HepG2 (cell line): ENCODE results near the gene CDC20B. TPM values are rescaled to one million over a fixed set of nuclear protein-coding genes. Genes with fewer than 3 reads are reported as not detected.

Experiments used
- ATAC-seq: fragments of 200-7000 bp; cut with Tn5 transposase; 3 replicates; pipeline ENCODE4 v1.9.1; 2020; ENCODE audit warnings: mild to moderate bottlenecking, moderate library complexity
- BruUV-seq: library from RNA; stranded (reverse); fragments of 400-500 nt; replicated peaks from 2 replicates; lab custom pipeline; 2021; lab: Mats Ljungman, UMichigan
- CTCF ChIA-PET: fragments of 300-600 bp; formaldehyde crosslinking; extraction: SDS; loops from one replicate; lab custom pipeline; 2021; ENCODE audit warnings: low total read pairs, inconsistent platforms, low intra/inter-chr PET ratio; lab: Yijun Ruan, JAX
- POLR2A ChIA-PET: fragments of 350-600 bp; sonication (Branson Sonifier 250); formaldehyde crosslinking; loops from one replicate; lab custom pipeline; 2020; ENCODE audit warnings: antibody characterized with exemption, inconsistent platforms; lab: Yijun Ruan, JAX
- DNase-seq: peaks from one replicate; pipeline ENCODE4 v3.0.0-alpha.2; 2015; ENCODE audit warnings: low spot score
- FAIRE-seq: peaks from 3 replicates; lab custom pipeline; 2011; peaks lifted over from hg19 to GRCh38; lab: Jason Lieb, UNC
- H2AFZ ChIP-seq: one replicate; pipeline ENCODE4 v1.6.1; 2011; ENCODE audit warnings: low read length, inconsistent platforms
- H3K27ac ChIP-seq: fragments of 300-600 bp; 3 replicates; pipeline ENCODE4 v1.8.0; 2011; ENCODE audit warnings: mixed run types, mild to moderate bottlenecking, mixed read lengths, low read length, inconsistent platforms; ENCODE audit not compliant: insufficient read depth; ENCODE audit errors: extremely low read length
- H3K27me3 ChIP-seq, 2 experiments: fragments of 200-600 bp in 1 of 2; 2 replicates in 1 of 2; 3 replicates in 1 of 2; pipeline versions ENCODE4 v1.6.0 to v1.8.0; 2011; ENCODE audit warnings: low read length in 2 of 2, mild to moderate bottlenecking in 2 of 2, moderate library complexity in 2 of 2, inconsistent platforms in 1 of 2; ENCODE audit not compliant: insufficient read depth in 2 of 2, control insufficient read depth in 1 of 2
- H3K36me3 ChIP-seq, 2 experiments: fragments of 200-600 bp in 1 of 2; replicated peaks in 1 of 2; 2 replicates in 1 of 2; 3 replicates in 1 of 2; pipeline versions ENCODE4 v1.5.1 to v1.8.0; 2011; ENCODE audit warnings: low read length in 2 of 2, inconsistent platforms in 1 of 2; ENCODE audit not compliant: insufficient read depth in 2 of 2, control insufficient read depth in 1 of 2
- H3K4me1 ChIP-seq: 2 replicates; pipeline ENCODE4 v1.5.1; 2012; ENCODE audit warnings: low read length, inconsistent platforms; ENCODE audit not compliant: insufficient read depth
- H3K4me2 ChIP-seq: 2 replicates; pipeline ENCODE4 v1.6.0; 2011; ENCODE audit warnings: low read depth, low read length, inconsistent platforms
- H3K4me3 ChIP-seq, 3 experiments: fragments of 200-600 bp in 1 of 3; sonication (generic), shearing (Covaris generic) in 1 of 3; replicated peaks in 1 of 3; 2 replicates each; pipeline ENCODE4 v1.5.1; 2011 to 2016; ENCODE audit warnings: low read length in 3 of 3, inconsistent platforms in 2 of 3, low read depth in 2 of 3, mild to moderate bottlenecking in 2 of 3, control low read depth in 1 of 3, mixed read lengths in 1 of 3; ENCODE audit not compliant: insufficient read depth in 1 of 3
- H3K79me2 ChIP-seq: one replicate; pipeline ENCODE4 v1.6.1; 2011; ENCODE audit warnings: low read length, inconsistent platforms; ENCODE audit not compliant: insufficient read depth
- H3K9ac ChIP-seq: 2 replicates; pipeline ENCODE4 v1.6.0; 2011; ENCODE audit warnings: mild to moderate bottlenecking, low read depth, low read length, inconsistent platforms; ENCODE audit not compliant: insufficient read depth
- H3K9me3 ChIP-seq: 2 replicates; pipeline ENCODE4 v1.5.1; 2012; ENCODE audit warnings: mild to moderate bottlenecking, low read length
- H4K20me1 ChIP-seq: 2 replicates; pipeline ENCODE4 v1.6.0; 2011; ENCODE audit warnings: inconsistent platforms, mild to moderate bottlenecking, low read length, moderate library complexity; ENCODE audit not compliant: insufficient read depth
- AGO1 ChIP-seq: fragments of 200-400 bp; formaldehyde crosslinking; IDR thresholded peaks from 2 replicates; pipeline ENCODE4 v1.6.1; 2017; ENCODE audit warnings: mild to moderate bottlenecking, low read depth, low read length, moderate library complexity; ENCODE audit not compliant: poor library complexity, severe bottlenecking
- HIVEP1 ChIP-seq: sonication (generic); formaldehyde crosslinking; IDR thresholded peaks from 2 replicates; pipeline ENCODE4 v1.4.0; 2020; ENCODE audit warnings: mild to moderate bottlenecking, missing genetic modification reagents
- KDM1A ChIP-seq: IDR thresholded peaks from 2 replicates; pipeline ENCODE4 v1.6.1; 2016; ENCODE audit warnings: missing compliant biosample characterization
- NKX3-1 ChIP-seq: sonication (generic); formaldehyde crosslinking; IDR thresholded peaks from 2 replicates; pipeline ENCODE4 v1.5.0; 2020; ENCODE audit warnings: missing genetic modification reagents
- RAD21 ChIP-seq: fragments of 450-650 bp; formaldehyde crosslinking; IDR thresholded peaks from 2 replicates; pipeline ENCODE4 v1.5.0; 2020; ENCODE audit warnings: mild to moderate bottlenecking
- RFXANK ChIP-seq: IDR thresholded peaks from 2 replicates; pipeline ENCODE4 v1.6.1; 2016
- SIX1 ChIP-seq: sonication (generic); formaldehyde crosslinking; IDR thresholded peaks from 2 replicates; pipeline ENCODE4 v1.4.0; 2020; ENCODE audit warnings: missing genetic modification reagents, borderline replicate concordance
- SIX4 ChIP-seq: sonication (generic); formaldehyde crosslinking; IDR thresholded peaks from 2 replicates; pipeline ENCODE4 v1.4.0; 2020; ENCODE audit warnings: missing genetic modification reagents
- SNRNP70 ChIP-seq: fragments of 200-400 bp; formaldehyde crosslinking; IDR thresholded peaks from 2 replicates; pipeline ENCODE4 v1.6.1; 2017; ENCODE audit warnings: mild to moderate bottlenecking, low read depth, low read length, moderate library complexity
- STAG1 ChIP-seq: sonication (generic); formaldehyde crosslinking; IDR thresholded peaks from 2 replicates; pipeline ENCODE4 v1.4.0; 2020; ENCODE audit warnings: missing genetic modification reagents
- TEAD3 ChIP-seq: optimal IDR thresholded peaks from 2 replicates; pipeline ENCODE3; 2016; ENCODE audit warnings: borderline replicate concordance
- ZNF282 ChIP-seq: fragments of 450-650 bp; IDR thresholded peaks from 2 replicates; pipeline ENCODE4 v1.6.1; 2018; ENCODE audit not compliant: partially characterized antibody
- ZNF446 ChIP-seq: sonication (generic); formaldehyde crosslinking; IDR thresholded peaks from 2 replicates; pipeline ENCODE4 v1.5.0; 2020; ENCODE audit warnings: mild to moderate bottlenecking, missing genetic modification reagents
- ZNF737 ChIP-seq: sonication (generic); formaldehyde crosslinking; IDR thresholded peaks from 2 replicates; pipeline ENCODE4 v1.5.0; 2020; ENCODE audit warnings: missing genetic modification reagents, mild to moderate bottlenecking, borderline replicate concordance
- whole genome bisulfite sequencing: methylation state at CpG from one replicate; pipeline ENCODE4 v1.1.6; 2017; ENCODE audit warnings: low lambda C conversion rate; 5-methylcytosine and 5-hydroxymethylcytosine counted together
- in situ Hi-C: cut with HindIII; loops from 2 replicates; pipeline ENCODE4 v1.10.0; 2017; ENCODE audit warnings: low pct_unique_long_range_greater_than_20kb; ENCODE audit not compliant: extremely low pct_ligation_motif_present
- intact Hi-C: fragments of 100-400 bp; cut with micrococcal nuclease; formaldehyde crosslinking; loops from one replicate; pipeline ENCODE4 v1.10.0; 2022; ENCODE audit not compliant: unreplicated experiment
- polyA plus RNA-seq, 8 experiments: library from polyadenylated mRNA; depleted of rRNA in 3 of 8; stranded (reverse) in 7 of 8; unstranded in 1 of 8; fragments of >200 nt; fragmentation: Illumina TruSeq in 4 of 8; extraction: Trizol in 4 of 8; gene quantifications; 2 replicates each; pipeline versions ENCODE4 v1.2.1 to v1.2.3, GENCODE V29; 2011 to 2016; ENCODE audit warnings: low read depth in 4 of 8, missing spikeins in 1 of 8, mixed read lengths in 1 of 8; ENCODE audit not compliant: insufficient read depth in 1 of 8
- total RNA-seq, 5 experiments: library from RNA; depleted of rRNA; stranded (reverse); fragments of >200 nt; fragmentation: Illumina TruSeq; extraction: Trizol; gene quantifications; 2 replicates each; pipeline ENCODE4 v1.2.3, GENCODE V29; 2016; ENCODE audit warnings: low read depth in 1 of 5
- TF ChIP-seq, protein P1 (sequence below): sonication (generic); formaldehyde crosslinking; IDR thresholded peaks from 2 replicates; pipeline ENCODE4 v1.4.0; 2020; ENCODE audit warnings: missing genetic modification reagents, low read depth, mild to moderate bottlenecking, borderline replicate concordance
- TF ChIP-seq, protein P2 (sequence below): sonication (generic); formaldehyde crosslinking; IDR thresholded peaks from 2 replicates; pipeline ENCODE4 v1.5.0; 2020; ENCODE audit warnings: mild to moderate bottlenecking, missing genetic modification reagents, moderate library complexity
- TF ChIP-seq, protein P3 (sequence below): sonication (generic); formaldehyde crosslinking; IDR thresholded peaks from 2 replicates; pipeline ENCODE4 v1.4.0; 2020; ENCODE audit warnings: missing genetic modification reagents
- TF ChIP-seq, protein P4 (sequence below): sonication (generic); formaldehyde crosslinking; IDR thresholded peaks from 2 replicates; pipeline ENCODE4 v1.8.0; 2022; ENCODE audit warnings: missing genetic modification reagents, mild to moderate bottlenecking, borderline replicate concordance

CDC20B gene
- total and polyA plus RNA-seq, 2 of the 13 experiments (the other 11 are each of a cell fraction or from before 2014, with no cell fraction given) = not detected

DNA sequence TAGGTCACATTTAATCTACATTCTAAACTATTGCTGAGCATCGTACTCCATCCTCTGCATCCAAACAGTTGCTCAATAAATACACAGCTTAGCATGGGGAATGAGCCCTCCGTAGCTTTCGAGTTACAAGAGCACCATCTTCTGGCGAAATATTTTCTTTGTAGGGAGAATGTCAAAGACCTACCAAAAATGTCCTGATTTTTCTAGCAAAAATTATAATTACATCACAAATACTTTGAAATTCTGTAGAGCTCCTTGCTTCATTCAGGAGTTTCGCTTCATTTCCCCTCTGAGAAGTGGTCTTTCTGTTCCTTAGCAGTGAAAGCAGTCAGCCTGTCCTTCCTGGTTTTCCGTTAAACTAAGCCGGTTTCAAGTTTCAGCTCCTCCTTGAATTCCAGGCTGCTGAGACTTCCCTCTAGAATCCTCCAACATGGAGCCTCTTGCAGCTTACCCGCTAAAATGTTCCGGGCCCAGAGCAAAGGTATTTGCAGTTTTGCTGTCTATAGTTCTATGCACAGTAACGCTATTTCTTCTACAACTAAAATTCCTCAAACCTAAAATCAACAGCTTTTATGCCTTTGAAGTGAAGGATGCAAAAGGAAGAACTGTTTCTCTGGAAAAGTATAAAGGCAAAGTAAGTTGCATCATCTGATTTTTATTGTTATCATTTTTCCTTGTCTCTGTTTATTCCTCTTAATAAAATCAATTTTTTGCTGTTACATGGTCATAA is 13.0 kb downstream of the CDC20B start, which contains the start of gene GPX8:
TSS of gene GPX8 (plus strand) at position 409 of the 730 bp plus-strand sequence. CDS start at position 431, 22 bp downstream.
- Histone ChIP-seq H3K4me2 (peak within 1 kb of the TSS; percentile 68), H3K36me3 (no peaks in the 10 kb centered on the region), H2AFZ (peak within 1 kb of the TSS; percentile 96), H3K4me3 (peak within 1 kb of the TSS; percentile 26 to 48 (median 43); a peak in 5 of 6 replicates), H3K27me3 (peaks cover 0 to 16% of the 10 kb centered on the region in 2 experiments; a peak in 1 of 5 replicates), H3K79me2 (no peaks in the 10 kb centered on the region), H3K4me1 (no peaks in the 10 kb centered on the region), H3K27ac (no peak within 1 kb of the TSS), H4K20me1 (no peaks in the 10 kb centered on the region), H3K9ac (no peak within 1 kb of the TSS), H3K9me3 (no peaks in the 10 kb centered on the region)
- intact Hi-C loops = loop anchor here (1.0 kb wide), 1 partner anchor 254 kb away; no protein-coding TSS in a partner anchor
- WGBS = 1% methylated on average over 10 of the region's 10 CpGs
- in situ Hi-C loops = loop anchor here (5.0 to 25.0 kb wide), 2 partner anchors 253 to 648 kb away; partner anchors contain the start of gene SNX18
- ChIA-PET POLR2A (no interaction called here), CTCF (interaction anchor here (1.3 to 1.5 kb wide), 2 partner anchors 254 to 256 kb away, joined by 3 to 6 read pairs; no protein-coding TSS in a partner anchor)
- BruUV-seq = no TSS peak
- DNase-seq = peak; percentile 32
- FAIRE-seq = peak; percentile 73
- ATAC-seq = peak; percentile 88
- TF ChIP-seq SIX1 (CRISPR knock-in tag) (0 out of 2 replicates have a peak, but pooled peaks have one; percentile 48), RAD21 (CRISPR knock-in tag) (peak; percentile 39; the same call in 1 of the 2 replicates), AGO1 (no peak), HIVEP1 (CRISPR knock-in tag) (no peak), NKX3-1 (CRISPR knock-in tag) (no peak), STAG1 (CRISPR knock-in tag) (peak; percentile 63), ZNF737 (CRISPR knock-in tag) (no peak), TEAD3 (CRISPR knock-in tag) (peak; percentile 39), KDM1A (no peak), RFXANK (CRISPR knock-in tag) (no peak), ZNF282 (no peak), SNRNP70 (no peak), SIX4 (CRISPR knock-in tag) (0 out of 2 replicates have a peak, but pooled peaks have one; percentile 49), ZNF446 (CRISPR knock-in tag) (no peak)
- TF ChIP-seq, protein P1, sequence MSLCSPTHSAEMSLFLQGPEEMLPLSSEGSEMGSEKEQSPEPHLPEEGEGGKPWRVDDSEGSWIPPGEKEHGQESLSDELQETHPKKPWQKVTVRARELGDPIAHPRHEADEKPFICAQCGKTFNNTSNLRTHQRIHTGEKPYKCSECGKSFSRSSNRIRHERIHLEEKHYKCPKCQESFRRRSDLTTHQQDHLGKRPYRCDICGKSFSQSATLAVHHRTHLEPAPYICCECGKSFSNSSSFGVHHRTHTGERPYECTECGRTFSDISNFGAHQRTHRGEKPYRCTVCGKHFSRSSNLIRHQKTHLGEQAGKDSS (CRISPR knock-in tag) = no peak
- TF ChIP-seq, protein P2, sequence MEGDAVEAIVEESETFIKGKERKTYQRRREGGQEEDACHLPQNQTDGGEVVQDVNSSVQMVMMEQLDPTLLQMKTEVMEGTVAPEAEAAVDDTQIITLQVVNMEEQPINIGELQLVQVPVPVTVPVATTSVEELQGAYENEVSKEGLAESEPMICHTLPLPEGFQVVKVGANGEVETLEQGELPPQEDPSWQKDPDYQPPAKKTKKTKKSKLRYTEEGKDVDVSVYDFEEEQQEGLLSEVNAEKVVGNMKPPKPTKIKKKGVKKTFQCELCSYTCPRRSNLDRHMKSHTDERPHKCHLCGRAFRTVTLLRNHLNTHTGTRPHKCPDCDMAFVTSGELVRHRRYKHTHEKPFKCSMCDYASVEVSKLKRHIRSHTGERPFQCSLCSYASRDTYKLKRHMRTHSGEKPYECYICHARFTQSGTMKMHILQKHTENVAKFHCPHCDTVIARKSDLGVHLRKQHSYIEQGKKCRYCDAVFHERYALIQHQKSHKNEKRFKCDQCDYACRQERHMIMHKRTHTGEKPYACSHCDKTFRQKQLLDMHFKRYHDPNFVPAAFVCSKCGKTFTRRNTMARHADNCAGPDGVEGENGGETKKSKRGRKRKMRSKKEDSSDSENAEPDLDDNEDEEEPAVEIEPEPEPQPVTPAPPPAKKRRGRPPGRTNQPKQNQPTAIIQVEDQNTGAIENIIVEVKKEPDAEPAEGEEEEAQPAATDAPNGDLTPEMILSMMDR (CRISPR knock-in tag) = peak; percentile 65
- TF ChIP-seq, protein P3, sequence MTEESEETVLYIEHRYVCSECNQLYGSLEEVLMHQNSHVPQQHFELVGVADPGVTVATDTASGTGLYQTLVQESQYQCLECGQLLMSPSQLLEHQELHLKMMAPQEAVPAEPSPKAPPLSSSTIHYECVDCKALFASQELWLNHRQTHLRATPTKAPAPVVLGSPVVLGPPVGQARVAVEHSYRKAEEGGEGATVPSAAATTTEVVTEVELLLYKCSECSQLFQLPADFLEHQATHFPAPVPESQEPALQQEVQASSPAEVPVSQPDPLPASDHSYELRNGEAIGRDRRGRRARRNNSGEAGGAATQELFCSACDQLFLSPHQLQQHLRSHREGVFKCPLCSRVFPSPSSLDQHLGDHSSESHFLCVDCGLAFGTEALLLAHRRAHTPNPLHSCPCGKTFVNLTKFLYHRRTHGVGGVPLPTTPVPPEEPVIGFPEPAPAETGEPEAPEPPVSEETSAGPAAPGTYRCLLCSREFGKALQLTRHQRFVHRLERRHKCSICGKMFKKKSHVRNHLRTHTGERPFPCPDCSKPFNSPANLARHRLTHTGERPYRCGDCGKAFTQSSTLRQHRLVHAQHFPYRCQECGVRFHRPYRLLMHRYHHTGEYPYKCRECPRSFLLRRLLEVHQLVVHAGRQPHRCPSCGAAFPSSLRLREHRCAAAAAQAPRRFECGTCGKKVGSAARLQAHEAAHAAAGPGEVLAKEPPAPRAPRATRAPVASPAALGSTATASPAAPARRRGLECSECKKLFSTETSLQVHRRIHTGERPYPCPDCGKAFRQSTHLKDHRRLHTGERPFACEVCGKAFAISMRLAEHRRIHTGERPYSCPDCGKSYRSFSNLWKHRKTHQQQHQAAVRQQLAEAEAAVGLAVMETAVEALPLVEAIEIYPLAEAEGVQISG = no peak
- TF ChIP-seq, protein P4, sequence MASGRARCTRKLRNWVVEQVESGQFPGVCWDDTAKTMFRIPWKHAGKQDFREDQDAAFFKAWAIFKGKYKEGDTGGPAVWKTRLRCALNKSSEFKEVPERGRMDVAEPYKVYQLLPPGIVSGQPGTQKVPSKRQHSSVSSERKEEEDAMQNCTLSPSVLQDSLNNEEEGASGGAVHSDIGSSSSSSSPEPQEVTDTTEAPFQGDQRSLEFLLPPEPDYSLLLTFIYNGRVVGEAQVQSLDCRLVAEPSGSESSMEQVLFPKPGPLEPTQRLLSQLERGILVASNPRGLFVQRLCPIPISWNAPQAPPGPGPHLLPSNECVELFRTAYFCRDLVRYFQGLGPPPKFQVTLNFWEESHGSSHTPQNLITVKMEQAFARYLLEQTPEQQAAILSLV (CRISPR knock-in tag) = no peak
